ENCODE data around the gene SLAMF1.
"Not testable (repeated sequence)": the region's sequence is repeated elsewhere in the genome, so short reads cannot be mapped to it uniquely, and the experiment has no call there.

Gene SLAMF1

GRCh38 chr1:160605792-160606479 lies 40.9 kb downstream of the SLAMF1 start:
- DNase-seq (ENCODE audit: low read depth in 2 of 2), result no peak

GRCh38 chr1:160605205-160605604 lies 41.6 kb downstream of the SLAMF1 start:
- DNase-seq (ENCODE audit: low read depth in 2 of 2), result no peak

- DNase-seq (ENCODE audit: low read depth in 2 of 2), result no peak
These were observed 49.1 kb downstream of the SLAMF1 start for GRCh38 chr1:160597705-160598104.

GRCh38 chr1:160597051-160597450 lies 49.8 kb downstream of the SLAMF1 start:
- no peak for DNase-seq (ENCODE audit: low read depth in 2 of 2)

GRCh38 chr1:160590488-160590887 lies 56.4 kb downstream of the SLAMF1 start:
- no peak for DNase-seq (ENCODE audit: low read depth in 2 of 2)

GRCh38 chr1:160588468-160588867 lies 58.4 kb downstream of the SLAMF1 start:
- no peak for DNase-seq (ENCODE audit: low read depth in 2 of 2)

- DNase-seq (ENCODE audit: low read depth in 2 of 2), result no peak
These were observed 62.1 kb downstream of the SLAMF1 start for GRCh38 chr1:160584784-160585183.

GRCh38 chr1:160582976-160583375 lies 63.9 kb downstream of the SLAMF1 start:
- DNase-seq (ENCODE audit: low read depth in 2 of 2), result not testable (repeated sequence)

GRCh38 chr1:160581961-160582360 lies 64.9 kb downstream of the SLAMF1 start:
- no peak for DNase-seq (ENCODE audit: low read depth in 2 of 2)

GRCh38 chr1:160580221-160580812 lies 66.5 kb downstream of the SLAMF1 start:
- DNase-seq (ENCODE audit: low read depth in 2 of 2), result no peak

GRCh38 chr1:160579216-160579701 lies 67.6 kb downstream of the SLAMF1 start, which contains the start of gene CD84:
CD84 (minus strand) TSS chr1:160579496; CDS start chr1:160579437, 59 bp downstream.
- DNase-seq (ENCODE audit: low read depth in 2 of 2), result no peak

- no peak for DNase-seq (ENCODE audit: low read depth in 2 of 2)
These were observed 68.2 kb downstream of the SLAMF1 start for GRCh38 chr1:160578525-160579191.

- no peak for DNase-seq (ENCODE audit: low read depth in 2 of 2)
These were observed 68.7 kb downstream of the SLAMF1 start for GRCh38 chr1:160578175-160578524.

- DNase-seq (ENCODE audit: low read depth in 2 of 2), result no peak
These were observed 69.2 kb downstream of the SLAMF1 start for GRCh38 chr1:160577671-160578070.

- no peak for DNase-seq (ENCODE audit: low read depth in 2 of 2)
These were observed 70.0 kb downstream of the SLAMF1 start for GRCh38 chr1:160576884-160577283.

- DNase-seq (ENCODE audit: low read depth in 2 of 2), result peak; percentile 25 to 27
These were observed 70.5 kb downstream of the SLAMF1 start for GRCh38 chr1:160576390-160576789.

- DNase-seq (ENCODE audit: low read depth in 2 of 2), result no peak
These were observed 71.7 kb downstream of the SLAMF1 start for GRCh38 chr1:160575112-160575664.

GRCh38 chr1:160570840-160571239 lies 76.0 kb downstream of the SLAMF1 start:
- DNase-seq (ENCODE audit: low read depth in 2 of 2), result no peak

GRCh38 chr1:160569806-160570205 lies 77.0 kb downstream of the SLAMF1 start:
- DNase-seq (ENCODE audit: low read depth in 2 of 2), result no peak

GRCh38 chr1:160567858-160568682 lies 78.8 kb downstream of the SLAMF1 start:
- peak; percentile 45 to 53 for DNase-seq (ENCODE audit: low read depth in 2 of 2)

GRCh38 chr1:160567341-160567740 lies 79.5 kb downstream of the SLAMF1 start:
- no peak for DNase-seq (ENCODE audit: low read depth in 2 of 2)

- no peak for DNase-seq (ENCODE audit: low read depth in 2 of 2)
These were observed 81.3 kb downstream of the SLAMF1 start for GRCh38 chr1:160565564-160565963.

All from activated CD4-positive, alpha-beta T cell treated with anti-CD3 and anti-CD28 coated beads for 24 hours (primary cell).